NCI-H1105 treated with DMSO at 0.1 percent for 48 hours (cell line): Measurements from ENCODE around the gene ANO6.

ENCODE experiments used
- DNase-seq: peaks from one replicate; lab custom pipeline; 2025; lab: John Stamatoyannopoulos, UW

ANO6 gene

DNA sequence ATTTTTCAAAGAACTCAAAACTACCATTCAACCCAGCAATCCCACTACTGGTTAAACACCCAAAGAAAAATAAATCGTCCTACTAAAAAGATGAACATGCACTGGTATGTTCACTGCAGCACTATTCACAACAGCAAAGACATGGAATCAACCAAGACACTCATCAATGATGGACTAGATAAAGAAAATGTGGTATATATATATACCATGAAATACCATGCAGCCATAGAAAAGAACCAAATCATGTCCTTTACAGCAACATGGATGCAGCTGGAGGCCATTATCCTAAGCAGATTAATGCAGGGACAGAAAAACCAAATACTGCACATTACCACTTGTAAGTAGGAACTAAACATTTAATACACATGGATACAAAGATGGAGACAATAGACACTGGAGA is 3.8 kb upstream of the ANO6 start:
- DNase-seq: no peak

GRCh38 chr12:45213107-45213506 is 2.8 kb upstream of the ANO6 start:
- no peak for DNase-seq

DNA sequence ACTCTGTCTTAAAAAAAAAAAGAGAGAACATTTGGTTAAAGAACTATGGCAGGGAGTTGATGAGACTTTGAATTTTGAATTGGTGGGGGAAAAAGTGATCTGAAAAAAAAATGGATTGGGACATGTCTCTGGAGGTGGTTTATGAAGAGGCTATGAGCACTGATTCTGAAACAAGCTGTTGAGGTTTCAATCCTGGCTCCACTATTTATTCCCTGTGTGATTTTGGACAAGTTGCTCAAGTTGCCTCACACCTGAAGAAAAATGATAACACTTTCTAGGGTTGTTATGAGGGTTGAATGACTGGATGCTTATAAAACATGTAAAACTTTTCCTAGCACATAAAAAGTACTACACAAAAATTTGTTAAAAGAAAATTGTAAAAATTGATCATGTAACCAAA is 1.8 kb upstream of the ANO6 start:
- DNase-seq: no peak

DNA sequence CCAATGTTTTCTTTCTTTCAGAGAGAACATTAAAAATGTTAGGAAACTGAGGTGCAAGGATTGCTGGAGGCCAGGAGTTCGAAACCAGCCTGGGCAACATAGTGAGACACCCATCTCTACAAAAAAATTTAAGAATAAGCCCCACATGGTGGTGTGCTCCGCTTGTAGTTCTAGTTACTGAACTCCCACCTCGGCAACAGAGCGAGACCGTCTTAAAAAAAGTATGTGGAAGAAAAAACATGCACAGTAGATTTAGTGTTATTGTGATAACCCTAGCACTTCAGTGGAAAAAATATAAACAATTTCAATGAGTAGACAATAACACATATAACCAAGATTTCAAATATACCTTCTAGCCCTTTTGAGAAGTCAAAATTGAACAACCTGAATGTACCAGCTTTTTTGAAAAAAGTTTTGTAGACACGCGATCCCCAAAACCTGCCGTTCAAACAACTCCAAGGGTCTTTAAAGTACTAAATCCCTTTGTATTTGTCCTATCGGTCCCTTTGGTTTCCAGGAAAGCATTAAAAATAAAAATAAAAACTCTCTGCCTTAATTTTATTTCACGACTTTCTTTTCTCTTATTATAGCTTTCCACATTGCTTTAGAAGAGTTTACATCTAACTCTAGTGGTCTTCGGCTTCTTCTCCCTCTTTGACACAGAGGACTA is 1.0 kb upstream of the ANO6 start:
- no peak for DNase-seq

- peak; percentile 61 for DNase-seq
These were observed 511 bp downstream of the ANO6 start for GRCh38 chr12:45216230-45216982.

- peak; percentile 40 for DNase-seq
These were observed 1.1 kb downstream of the ANO6 start for GRCh38 chr12:45216983-45217485.

- peak; percentile 39 for DNase-seq
These were observed 2.0 kb downstream of the ANO6 start for GRCh38 chr12:45217846-45218245.

DNA sequence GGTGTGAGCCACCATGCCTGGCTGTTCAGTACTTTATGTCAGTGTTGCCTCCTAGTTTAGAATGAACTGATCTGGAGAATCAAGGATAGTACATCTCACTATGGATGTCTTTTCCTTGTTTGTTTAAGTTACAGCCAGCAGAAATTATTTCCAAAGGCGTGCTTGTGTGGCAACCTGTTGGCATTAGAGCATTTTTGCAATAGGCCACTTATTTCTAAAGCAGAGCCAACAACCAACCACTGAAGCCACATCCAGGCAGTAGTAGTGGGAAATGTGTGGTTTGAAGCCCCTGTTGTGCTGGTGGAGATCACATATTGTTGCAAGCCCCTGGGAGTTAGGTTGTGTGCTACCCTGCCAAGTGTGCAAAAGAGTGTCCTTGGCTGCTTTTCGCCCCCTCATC is 3.7 kb downstream of the ANO6 start:
- DNase-seq: no peak

DNA sequence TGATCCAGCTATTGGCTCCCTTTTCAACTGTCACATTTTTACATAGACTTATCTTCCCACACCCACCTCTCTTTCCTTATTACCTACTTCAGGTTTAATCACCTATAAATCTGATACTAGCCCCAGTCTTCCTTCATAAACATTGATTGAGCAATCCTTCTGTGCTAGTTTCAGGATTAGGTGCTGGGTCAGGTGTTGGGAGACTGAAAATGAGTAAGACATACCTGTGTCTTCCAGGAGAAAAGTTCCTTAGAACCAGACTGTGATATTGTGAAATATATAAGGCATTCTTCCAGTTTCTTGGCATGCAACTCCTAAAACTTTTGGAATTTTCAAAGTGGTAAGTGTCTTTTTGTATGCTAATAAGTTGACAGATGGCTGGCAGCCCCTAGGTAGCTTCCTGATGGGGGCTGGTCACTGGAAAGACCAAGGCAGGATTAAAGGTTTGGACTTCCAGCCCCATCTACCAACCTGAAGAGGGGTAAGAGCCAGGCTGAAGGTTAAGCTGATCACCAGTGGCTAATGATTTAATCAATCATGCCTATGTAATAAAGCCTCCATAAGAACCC is 4.6 kb downstream of the ANO6 start:
- no peak for DNase-seq

DNA sequence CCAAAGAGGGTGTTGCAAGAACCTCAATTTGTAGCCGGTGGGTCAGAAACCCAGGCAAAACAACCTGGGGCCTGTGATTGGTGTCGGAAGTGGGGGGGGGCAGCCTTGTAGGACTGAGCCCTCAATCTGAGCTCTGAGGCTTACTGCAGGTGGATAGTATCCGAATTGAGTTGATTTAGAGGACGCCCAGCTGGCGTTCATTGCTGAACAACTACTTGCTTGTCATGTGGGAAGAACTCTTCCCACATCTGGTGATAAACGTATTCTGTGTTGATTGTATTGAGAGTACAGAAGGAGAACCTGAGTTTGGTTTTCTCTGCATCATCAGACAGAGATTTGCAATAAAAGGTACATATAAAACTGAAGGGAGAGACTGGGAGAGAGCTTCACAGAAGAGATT is 5.1 kb downstream of the ANO6 start:
- no peak for DNase-seq

GRCh38 chr12:45223868-45224267 is 8.0 kb downstream of the ANO6 start:
- DNase-seq: no peak

DNA sequence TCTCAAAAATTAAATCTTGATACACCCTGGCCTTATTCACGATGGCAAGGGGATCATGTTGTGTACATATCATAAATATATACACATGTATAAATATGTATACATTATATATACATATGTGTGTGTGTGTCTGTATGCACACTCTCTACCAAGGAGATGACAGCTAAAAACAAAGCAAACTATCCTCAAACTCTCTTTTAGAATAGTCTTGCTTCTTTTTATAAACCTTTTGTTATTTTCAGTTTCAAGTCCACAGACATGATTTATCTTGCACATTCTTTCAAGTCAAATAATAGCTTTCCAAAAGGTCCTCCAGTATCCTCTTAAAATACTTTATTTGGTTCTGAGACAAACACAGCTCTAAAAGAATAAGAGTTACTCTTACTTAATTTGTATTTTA is 8.4 kb downstream of the ANO6 start:
- DNase-seq: no peak

- peak; percentile 36 for DNase-seq
These were observed 10.1 kb downstream of the ANO6 start for GRCh38 chr12:45226021-45226420.

GRCh38 chr12:45227316-45228067 is 11.6 kb downstream of the ANO6 start:
- no peak for DNase-seq

GRCh38 chr12:45231515-45232145 is 15.7 kb downstream of the ANO6 start:
- peak; percentile 5 for DNase-seq

DNA sequence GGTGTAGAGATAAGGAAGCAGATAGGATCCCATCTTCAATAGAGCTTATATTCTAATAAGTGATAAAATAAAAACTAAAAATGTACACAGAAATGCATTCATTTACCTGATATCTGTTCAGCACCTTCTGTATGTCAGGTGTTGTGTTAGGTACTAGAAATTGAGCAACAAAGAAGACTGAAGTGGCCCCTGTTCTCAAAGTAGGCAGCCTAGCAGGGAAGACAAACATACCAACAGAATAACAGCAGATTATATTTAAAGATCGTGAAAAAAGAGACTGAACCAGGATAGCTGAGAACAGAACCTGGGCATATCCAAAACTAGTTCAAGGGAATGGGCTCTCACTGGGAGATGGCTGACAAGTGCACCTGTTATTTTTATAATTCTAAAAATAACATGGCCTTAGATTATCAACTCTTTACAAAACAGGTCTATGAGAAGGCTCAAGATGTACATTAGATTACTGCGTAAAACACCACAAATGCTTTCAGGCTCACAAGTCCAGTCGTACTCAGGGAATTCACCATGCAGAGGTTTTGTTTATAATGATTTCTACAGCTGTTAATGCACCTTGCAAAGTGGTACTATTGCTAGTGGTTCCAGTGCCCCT is 16.4 kb downstream of the ANO6 start:
- DNase-seq: no peak

DNA sequence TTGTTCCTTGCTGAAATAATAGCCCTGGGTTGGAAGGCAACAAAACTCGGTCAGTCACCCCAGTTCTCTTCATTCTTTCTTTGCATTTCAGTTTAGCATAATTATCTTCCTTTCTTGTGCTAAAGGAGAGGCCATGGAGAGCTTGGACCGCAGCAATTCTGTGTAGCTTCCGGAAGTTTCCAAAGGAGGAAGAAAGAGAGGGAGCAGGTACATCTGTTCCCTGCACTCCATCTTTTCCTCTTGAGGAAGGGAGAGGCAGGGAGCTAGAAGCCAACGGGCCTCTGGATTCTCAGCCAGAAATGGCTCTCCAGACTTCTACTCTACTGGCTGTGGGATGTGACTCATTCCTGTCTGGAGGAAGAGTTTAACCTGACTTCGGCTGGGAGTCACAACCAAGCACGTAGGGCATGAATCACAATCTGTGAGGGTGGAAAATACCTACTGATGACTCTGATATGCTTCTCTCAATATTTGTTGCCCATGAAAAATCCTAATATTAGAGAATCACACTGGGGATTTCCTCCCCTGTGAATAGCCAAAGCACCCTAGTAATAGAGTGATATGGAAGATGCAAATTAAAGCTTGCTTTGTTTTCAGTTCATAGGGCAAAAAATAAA is 17.0 kb downstream of the ANO6 start:
- no peak for DNase-seq

- DNase-seq: no peak
These were observed 18.4 kb downstream of the ANO6 start for GRCh38 chr12:45234139-45234865.

GRCh38 chr12:45235087-45236025 is 19.5 kb downstream of the ANO6 start:
- DNase-seq: no peak
